OCI-LY1 (cell line): ENCODE data around the gene ZFYVE21.

ENCODE experiments used
- H2AFZ ChIP-seq: fragments of 200-600 bp; sonication (generic), shearing (Covaris generic); 2 replicates; pipeline ENCODE4 v1.6.0; 2014; ENCODE audit warnings: antibody characterized with exemption, mild to moderate bottlenecking, low read length
- H3F3A ChIP-seq: fragments of 200-600 bp; sonication (generic), shearing (Covaris generic); 2 replicates; pipeline ENCODE4 v1.6.0; 2014; ENCODE audit warnings: mild to moderate bottlenecking, antibody characterized with exemption, low read length, moderate library complexity; ENCODE audit not compliant: insufficient read depth
- H3K27ac ChIP-seq: fragments of 200-600 bp; sonication (generic); 2 replicates; pipeline ENCODE4 v1.5.1; 2014; ENCODE audit warnings: low read length, mixed run types, mild to moderate bottlenecking, low read depth; ENCODE audit not compliant: poor library complexity, severe bottlenecking
- H3K27me3 ChIP-seq: fragments of 200-600 bp; sonication (generic); 2 replicates; pipeline ENCODE4 v1.6.0; 2014; ENCODE audit warnings: antibody characterized with exemption, mild to moderate bottlenecking, low read length, moderate library complexity; ENCODE audit not compliant: insufficient read depth
- H3K36me3 ChIP-seq: fragments of 200-600 bp; sonication (generic); 2 replicates; pipeline ENCODE4 v1.6.1; 2014; ENCODE audit warnings: mild to moderate bottlenecking, antibody characterized with exemption, low read length, moderate library complexity, mixed read lengths; ENCODE audit not compliant: insufficient read depth
- H3K4me1 ChIP-seq: fragments of 200-600 bp; sonication (generic); 2 replicates; pipeline ENCODE4 v1.5.1; 2014; ENCODE audit warnings: mild to moderate bottlenecking, low read length, moderate library complexity; ENCODE audit not compliant: insufficient read depth, severe bottlenecking
- H3K4me2 ChIP-seq: fragments of 200-600 bp; sonication (generic), shearing (Covaris generic); 2 replicates; pipeline ENCODE4 v1.6.1; 2014; ENCODE audit warnings: low read length
- H3K4me3 ChIP-seq: fragments of 200-600 bp; sonication (generic); 2 replicates; pipeline ENCODE4 v1.5.1; 2014; ENCODE audit warnings: low read length, low read depth, mild to moderate bottlenecking, mixed read lengths; ENCODE audit not compliant: poor library complexity, severe bottlenecking
- H3K79me2 ChIP-seq: fragments of 200-600 bp; shearing (Covaris generic); 2 replicates; pipeline ENCODE4 v1.6.1; 2016; ENCODE audit warnings: mixed run types, low read length, mixed read lengths; ENCODE audit not compliant: insufficient read depth
- H3K9ac ChIP-seq: fragments of 200-600 bp; sonication (generic), shearing (Covaris generic); 2 replicates; pipeline ENCODE4 v1.6.1; 2014; ENCODE audit warnings: mild to moderate bottlenecking, low read length, mixed read lengths
- H3K9me2 ChIP-seq: fragments of 200-600 bp; sonication (generic), shearing (Covaris generic); 2 replicates; pipeline ENCODE4 v1.6.1; 2014; ENCODE audit warnings: low read depth, mild to moderate bottlenecking, low read length, mixed read lengths
- H3K9me3 ChIP-seq: fragments of 200-600 bp; shearing (Covaris generic); 2 replicates; pipeline ENCODE4 v1.6.1; 2014; ENCODE audit warnings: low read length, mixed read lengths
- H4K20me1 ChIP-seq: fragments of 200-600 bp; sonication (generic), shearing (Covaris generic); 2 replicates; pipeline ENCODE4 v1.6.0; 2016; ENCODE audit warnings: mild to moderate bottlenecking, low read length; ENCODE audit not compliant: insufficient read depth
- EZH2 ChIP-seq: fragments of 200-600 bp; sonication (generic), shearing (Covaris generic); IDR thresholded peaks from 2 replicates; pipeline ENCODE4 v1.8.0; 2017; ENCODE audit warnings: borderline replicate concordance, mixed run types, mild to moderate bottlenecking, antibody characterized with exemption, low read length, moderate library complexity, mixed read lengths
- TF ChIP-seq, protein P1 (sequence below): fragments of 200-600 bp; sonication (generic), shearing (Covaris generic); IDR thresholded peaks from 2 replicates; pipeline ENCODE4 v1.5.1; 2017; ENCODE audit warnings: mild to moderate bottlenecking, antibody characterized with exemption, low read length, moderate library complexity, mixed read lengths

The ZFYVE21 gene

DNA sequence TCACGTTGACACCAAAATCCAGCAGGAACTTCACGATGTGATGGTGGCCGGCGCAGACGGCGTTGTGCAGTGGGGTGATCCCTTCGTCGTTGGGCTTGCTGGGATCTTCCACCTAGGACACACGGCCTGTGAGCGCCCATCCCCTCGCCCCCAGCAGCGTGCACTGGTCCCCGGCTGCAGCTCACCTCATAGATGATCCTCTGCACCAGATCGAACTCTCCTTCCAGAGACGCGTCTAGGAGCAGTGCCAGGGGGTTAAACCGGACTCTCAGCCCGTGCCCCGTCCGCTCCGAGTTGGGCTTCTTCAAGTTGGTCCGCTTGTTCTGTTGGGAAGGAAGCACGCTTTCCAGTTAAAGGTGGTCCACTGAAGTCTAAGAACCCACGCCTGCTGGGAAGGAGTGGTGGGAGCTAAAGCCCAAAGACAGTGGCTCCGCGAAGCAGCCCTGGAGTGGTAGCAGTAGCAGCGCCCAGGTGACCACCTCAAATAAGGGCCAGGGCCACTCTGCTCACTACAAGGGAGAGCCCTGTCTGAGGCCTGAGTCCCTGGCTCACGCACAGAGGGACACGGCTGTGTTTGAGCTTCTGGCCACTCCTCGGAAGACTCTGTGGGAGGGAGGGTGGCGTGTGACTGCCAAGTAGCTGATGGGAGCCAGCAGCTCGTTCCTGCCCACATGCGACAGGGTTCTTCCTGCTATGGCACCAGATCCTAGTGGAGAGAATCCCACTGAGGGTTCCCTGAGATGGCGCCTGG, 23.3 kb downstream of the ZFYVE21 start:
- Histone ChIP-seq H2AFZ (no peak overlapping the region), H3K4me2 (no peak overlapping the region), H3K9ac (no peak overlapping the region), H3K27me3 (no peaks in the 10 kb centered on the region), H3K27ac (no peak overlapping the region), H3K9me3 (no peaks in the 10 kb centered on the region), H3F3A (no peaks in the 10 kb centered on the region), H3K4me3 (no peak overlapping the region), H3K4me1 (peaks cover under 1% of the 10 kb centered on the region), H4K20me1 (no peaks in the 10 kb centered on the region), H3K79me2 (no peaks in the 10 kb centered on the region), H3K36me3 (peaks cover 43% of the 10 kb centered on the region; the same call in 1 of the 2 replicates), H3K9me2 (no peaks in the 10 kb centered on the region)
- TF ChIP-seq EZH2 = no peak
- TF ChIP-seq, protein P1, sequence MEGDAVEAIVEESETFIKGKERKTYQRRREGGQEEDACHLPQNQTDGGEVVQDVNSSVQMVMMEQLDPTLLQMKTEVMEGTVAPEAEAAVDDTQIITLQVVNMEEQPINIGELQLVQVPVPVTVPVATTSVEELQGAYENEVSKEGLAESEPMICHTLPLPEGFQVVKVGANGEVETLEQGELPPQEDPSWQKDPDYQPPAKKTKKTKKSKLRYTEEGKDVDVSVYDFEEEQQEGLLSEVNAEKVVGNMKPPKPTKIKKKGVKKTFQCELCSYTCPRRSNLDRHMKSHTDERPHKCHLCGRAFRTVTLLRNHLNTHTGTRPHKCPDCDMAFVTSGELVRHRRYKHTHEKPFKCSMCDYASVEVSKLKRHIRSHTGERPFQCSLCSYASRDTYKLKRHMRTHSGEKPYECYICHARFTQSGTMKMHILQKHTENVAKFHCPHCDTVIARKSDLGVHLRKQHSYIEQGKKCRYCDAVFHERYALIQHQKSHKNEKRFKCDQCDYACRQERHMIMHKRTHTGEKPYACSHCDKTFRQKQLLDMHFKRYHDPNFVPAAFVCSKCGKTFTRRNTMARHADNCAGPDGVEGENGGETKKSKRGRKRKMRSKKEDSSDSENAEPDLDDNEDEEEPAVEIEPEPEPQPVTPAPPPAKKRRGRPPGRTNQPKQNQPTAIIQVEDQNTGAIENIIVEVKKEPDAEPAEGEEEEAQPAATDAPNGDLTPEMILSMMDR = no peak

DNA sequence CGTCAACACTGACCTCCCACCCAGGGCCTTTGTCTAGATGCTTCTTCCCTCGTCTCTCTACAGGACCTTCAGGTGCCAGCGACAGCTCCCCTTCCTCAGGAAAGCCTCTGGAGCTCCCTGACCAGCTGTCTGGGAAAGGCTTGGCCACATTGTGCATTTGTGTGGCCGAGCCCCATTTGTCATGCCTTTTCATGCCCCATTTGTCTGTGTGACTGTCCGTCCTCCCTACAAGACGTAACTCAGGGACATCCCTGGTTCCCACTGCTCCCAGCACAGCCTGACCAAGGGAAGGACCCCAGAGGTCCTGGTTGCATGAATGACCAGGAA, 23.8 kb downstream of the ZFYVE21 start:
- no peak for TF ChIP-seq EZH2
- TF ChIP-seq, protein P1 = no peak
- H3K9ac ChIP-seq = no peak overlapping the region
- no peaks in the 10 kb centered on the region for H3K79me2 ChIP-seq
- peaks cover 6% of the 10 kb centered on the region for H3K4me1 ChIP-seq
- no peak overlapping the region for H3K4me2 ChIP-seq
- no peak overlapping the region for H3K27ac ChIP-seq
- H4K20me1 ChIP-seq = no peaks in the 10 kb centered on the region
- peaks cover 39% of the 10 kb centered on the region; the same call in 1 of the 2 replicates for H3K36me3 ChIP-seq
- no peaks in the 10 kb centered on the region for H3F3A ChIP-seq
- no peak overlapping the region for H2AFZ ChIP-seq
- H3K9me2 ChIP-seq = no peaks in the 10 kb centered on the region
- no peaks in the 10 kb centered on the region for H3K27me3 ChIP-seq
- no peak overlapping the region for H3K4me3 ChIP-seq
- no peaks in the 10 kb centered on the region for H3K9me3 ChIP-seq

DNA sequence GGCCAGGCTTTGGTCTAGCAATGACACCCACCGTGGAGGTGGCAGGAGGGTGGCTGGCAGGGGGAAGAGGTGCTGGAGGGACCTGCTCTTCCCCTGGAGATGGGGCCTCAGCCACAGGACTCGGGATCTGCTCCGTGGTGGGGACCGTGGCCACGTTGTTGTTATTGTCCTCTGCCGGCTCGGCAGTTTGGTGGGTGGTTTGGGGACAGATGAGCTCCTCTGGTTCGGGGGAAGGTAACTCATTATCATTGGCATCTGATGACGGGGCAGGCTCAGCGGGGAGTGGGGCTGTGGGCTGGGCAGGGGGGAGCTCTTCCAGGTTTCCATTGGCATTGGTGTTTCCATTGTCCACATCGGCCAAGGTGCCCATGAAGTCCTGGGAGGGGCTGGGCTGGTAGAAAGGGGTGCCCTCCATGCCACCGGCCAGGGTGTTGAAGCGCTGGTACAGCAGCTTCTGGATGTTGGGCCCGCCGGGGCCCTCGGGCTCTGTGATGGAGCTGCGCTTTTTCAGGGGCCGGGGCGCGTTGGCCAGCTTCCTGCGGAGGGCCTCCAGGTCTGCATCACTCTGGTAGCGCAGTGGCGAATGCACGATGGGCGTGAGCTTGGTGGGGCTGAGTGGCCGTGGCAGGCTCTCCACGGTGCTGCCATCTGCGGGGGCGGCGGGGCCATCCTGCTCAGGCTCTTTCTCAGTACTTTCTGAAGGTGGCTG, 24.3 kb downstream of the ZFYVE21 start:
- Histone ChIP-seq H3K36me3 (peaks cover 34% of the 10 kb centered on the region; the same call in 1 of the 2 replicates), H3K4me1 (peaks cover 8% of the 10 kb centered on the region), H3F3A (no peaks in the 10 kb centered on the region), H3K27me3 (no peaks in the 10 kb centered on the region), H3K4me2 (no peak overlapping the region), H3K9me2 (no peaks in the 10 kb centered on the region), H2AFZ (no peak overlapping the region), H4K20me1 (no peaks in the 10 kb centered on the region), H3K9me3 (no peaks in the 10 kb centered on the region), H3K9ac (no peak overlapping the region), H3K4me3 (no peak overlapping the region), H3K79me2 (no peaks in the 10 kb centered on the region), H3K27ac (no peak overlapping the region)
- TF ChIP-seq, protein P1 = no peak
- TF ChIP-seq EZH2 = no peak
